ENCODE data around the gene BAZ1B.

BAZ1B gene

DNA sequence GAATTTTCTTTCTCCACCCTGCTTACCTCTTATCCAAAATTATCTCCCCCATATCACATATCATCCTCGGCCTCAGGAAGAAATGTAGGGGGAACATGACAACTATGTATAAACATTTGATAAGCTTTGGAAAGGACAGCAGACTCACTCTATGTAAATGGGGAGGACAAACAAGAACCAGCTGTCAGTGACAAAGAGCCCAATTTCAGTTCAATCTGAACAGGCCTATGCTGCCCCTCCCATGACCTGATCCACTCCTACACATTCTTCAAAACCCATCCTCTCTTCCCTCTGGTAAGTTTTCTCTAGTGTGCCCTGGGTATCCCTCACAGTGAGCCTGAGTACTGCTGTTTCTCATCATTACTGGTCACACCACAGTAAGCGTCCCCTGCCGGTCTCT lies 67.7 kb downstream of the BAZ1B start:
- DNase-seq: no peak
- Mint-ChIP-seq H3K9me3 (no peaks in the 10 kb centered on the region), H3K4me3 (no peak overlapping the region), H3K27ac (peak overlapping the region; percentile 72), H3K36me3 (ENCODE audit: low read depth) (peaks cover 68% of the 10 kb centered on the region), H3K27me3 (no peaks in the 10 kb centered on the region), H3K4me1 (peaks cover 46% of the 10 kb centered on the region)
- no peak for ATAC-seq

DNA sequence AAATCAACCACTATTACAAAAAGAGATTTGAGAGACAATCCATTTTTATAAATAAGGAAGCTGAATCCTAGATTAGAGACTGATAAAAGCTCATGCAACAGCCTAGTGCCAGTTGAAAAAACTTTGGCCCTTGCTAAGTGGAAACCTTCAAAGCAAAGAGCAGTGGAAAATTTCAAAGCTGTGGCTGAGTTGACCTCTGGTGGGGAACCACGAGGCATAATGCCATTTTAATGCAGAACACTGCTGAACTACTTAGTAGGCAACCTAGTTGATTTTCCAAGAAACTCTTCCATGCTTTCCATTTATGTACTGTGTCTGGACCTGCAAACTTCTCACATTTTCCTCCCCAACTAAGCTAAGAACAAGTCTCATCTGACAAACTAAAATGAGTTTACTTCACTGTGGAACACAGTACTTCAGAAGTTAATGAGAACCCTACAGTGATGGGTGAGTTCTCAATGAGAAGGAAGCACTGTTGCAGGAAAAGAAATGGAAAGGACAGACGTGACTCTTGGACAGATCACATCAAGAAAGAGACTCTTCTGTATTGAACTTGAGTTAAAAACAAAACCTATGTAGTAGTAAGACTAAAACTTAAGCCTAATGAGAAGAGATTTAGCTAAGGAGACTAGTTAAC lies 69.0 kb downstream of the BAZ1B start:
- Mint-ChIP-seq H3K27me3 (no peaks in the 10 kb centered on the region), H3K9me3 (no peaks in the 10 kb centered on the region), H3K4me3 (no peak overlapping the region), H3K4me1 (peaks cover 46% of the 10 kb centered on the region), H3K36me3 (ENCODE audit: low read depth) (peaks cover 71% of the 10 kb centered on the region), H3K27ac (peak overlapping the region; percentile 85)
- ATAC-seq: peak; percentile 66
- DNase-seq: no peak

DNA sequence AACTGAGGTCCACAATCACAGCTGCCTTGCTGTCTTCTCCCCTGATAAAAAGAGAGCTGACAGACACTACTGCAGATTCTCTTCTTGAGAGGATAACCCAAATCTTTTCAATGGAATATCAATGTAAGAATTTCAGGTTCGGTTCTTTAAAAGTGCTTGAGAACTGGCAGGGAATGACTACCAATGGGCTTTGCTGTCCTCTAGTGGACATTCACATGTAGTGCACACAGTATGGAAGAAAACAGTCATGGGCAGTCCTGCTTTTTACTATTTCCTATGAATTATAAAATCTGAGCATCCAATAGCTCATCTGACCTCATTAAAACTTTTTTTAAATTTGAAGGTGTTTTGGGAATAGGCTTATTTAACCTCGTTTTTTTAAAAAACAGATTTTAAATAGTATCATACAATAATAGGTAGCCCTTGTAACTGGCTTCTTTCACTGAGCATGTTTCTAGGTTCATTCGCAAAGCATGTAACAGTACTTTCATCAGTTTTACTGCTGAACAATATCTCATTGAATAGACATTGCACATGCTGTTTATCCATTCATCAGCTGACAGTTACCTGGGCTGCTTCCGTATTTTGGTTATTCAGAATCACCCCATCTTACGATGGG lies 70.2 kb downstream of the BAZ1B start:
- Mint-ChIP-seq H3K27ac (no peak overlapping the region), H3K27me3 (no peaks in the 10 kb centered on the region), H3K4me1 (peaks cover 46% of the 10 kb centered on the region), H3K4me3 (no peak overlapping the region), H3K9me3 (no peaks in the 10 kb centered on the region), H3K36me3 (ENCODE audit: low read depth) (peaks cover 70% of the 10 kb centered on the region)
- ATAC-seq: no peak
- DNase-seq: no peak

GRCh38 chr7:73449422-73449821 lies 72.7 kb downstream of the BAZ1B start:
- H3K4me1 Mint-ChIP-seq: peaks cover 39% of the 10 kb centered on the region
- DNase-seq (no peak), ATAC-seq (no peak)
- H3K27me3 Mint-ChIP-seq: no peaks in the 10 kb centered on the region
- peaks cover 71% of the 10 kb centered on the region for H3K36me3 Mint-ChIP-seq (ENCODE audit: low read depth)
- H3K27ac Mint-ChIP-seq: peak overlapping the region; percentile 39
- H3K9me3 Mint-ChIP-seq: no peaks in the 10 kb centered on the region
- no peak overlapping the region for H3K4me3 Mint-ChIP-seq

GRCh38 chr7:73448609-73449008 lies 73.5 kb downstream of the BAZ1B start:
- H3K27me3 Mint-ChIP-seq: no peaks in the 10 kb centered on the region
- no peak overlapping the region for H3K4me3 Mint-ChIP-seq
- H3K27ac Mint-ChIP-seq: no peak overlapping the region
- no peak for DNase-seq
- no peaks in the 10 kb centered on the region for H3K9me3 Mint-ChIP-seq
- no peak for ATAC-seq
- peaks cover 75% of the 10 kb centered on the region for H3K36me3 Mint-ChIP-seq (ENCODE audit: low read depth)
- peaks cover 32% of the 10 kb centered on the region for H3K4me1 Mint-ChIP-seq

DNA sequence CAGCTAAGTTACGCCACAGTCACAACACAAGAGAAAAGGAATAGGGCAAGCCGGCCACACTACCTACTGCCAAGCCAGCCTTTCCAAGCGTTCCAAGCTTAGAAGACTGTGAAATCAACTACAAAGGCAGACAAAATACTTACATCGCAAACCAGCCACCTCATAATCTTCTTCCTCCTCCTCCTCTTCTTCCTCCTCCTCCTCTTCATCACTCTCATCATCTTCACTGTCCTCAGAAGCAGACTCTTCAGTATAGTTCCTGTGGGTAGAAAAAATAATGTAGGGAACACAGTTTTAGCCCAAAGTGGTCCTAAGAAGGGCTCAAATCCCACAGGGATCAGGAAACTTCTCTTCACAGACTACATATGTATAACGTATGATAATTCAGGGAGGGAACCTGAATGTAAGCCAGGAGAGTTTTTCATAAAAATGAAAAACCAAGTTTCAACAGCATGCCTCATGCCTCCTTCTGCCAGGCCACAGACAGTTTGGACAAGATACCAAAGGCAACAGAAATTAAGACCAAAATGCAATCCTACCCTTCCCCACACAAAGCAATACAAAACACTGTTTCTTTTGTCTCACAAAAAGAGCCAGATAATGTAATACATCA lies 74.9 kb downstream of the BAZ1B start:
- peaks cover 78% of the 10 kb centered on the region for H3K36me3 Mint-ChIP-seq (ENCODE audit: low read depth)
- peak overlapping the region; percentile 3 for H3K27ac Mint-ChIP-seq
- DNase-seq (no peak), ATAC-seq (no peak)
- H3K4me1 Mint-ChIP-seq: peaks cover 20% of the 10 kb centered on the region
- no peak overlapping the region for H3K4me3 Mint-ChIP-seq
- H3K27me3 Mint-ChIP-seq: no peaks in the 10 kb centered on the region
- H3K9me3 Mint-ChIP-seq: no peaks in the 10 kb centered on the region

GRCh38 chr7:73446682-73447081 lies 75.4 kb downstream of the BAZ1B start:
- no peak for DNase-seq
- Mint-ChIP-seq H3K36me3 (ENCODE audit: low read depth) (peaks cover 79% of the 10 kb centered on the region), H3K9me3 (no peaks in the 10 kb centered on the region), H3K4me1 (peaks cover 15% of the 10 kb centered on the region), H3K27me3 (no peaks in the 10 kb centered on the region), H3K27ac (no peak overlapping the region), H3K4me3 (no peak overlapping the region)
- no peak for ATAC-seq

- DNase-seq: no peak
- no peak overlapping the region for H3K27ac Mint-ChIP-seq
- no peaks in the 10 kb centered on the region for H3K9me3 Mint-ChIP-seq
- no peaks in the 10 kb centered on the region for H3K27me3 Mint-ChIP-seq
- no peaks in the 10 kb centered on the region for H3K4me1 Mint-ChIP-seq
- no peak for ATAC-seq
- peaks cover 70% of the 10 kb centered on the region for H3K36me3 Mint-ChIP-seq (ENCODE audit: low read depth)
- no peak overlapping the region for H3K4me3 Mint-ChIP-seq
Measured at GRCh38 chr7:73443548-73444255, 78.4 kb downstream of the BAZ1B start.

DNA sequence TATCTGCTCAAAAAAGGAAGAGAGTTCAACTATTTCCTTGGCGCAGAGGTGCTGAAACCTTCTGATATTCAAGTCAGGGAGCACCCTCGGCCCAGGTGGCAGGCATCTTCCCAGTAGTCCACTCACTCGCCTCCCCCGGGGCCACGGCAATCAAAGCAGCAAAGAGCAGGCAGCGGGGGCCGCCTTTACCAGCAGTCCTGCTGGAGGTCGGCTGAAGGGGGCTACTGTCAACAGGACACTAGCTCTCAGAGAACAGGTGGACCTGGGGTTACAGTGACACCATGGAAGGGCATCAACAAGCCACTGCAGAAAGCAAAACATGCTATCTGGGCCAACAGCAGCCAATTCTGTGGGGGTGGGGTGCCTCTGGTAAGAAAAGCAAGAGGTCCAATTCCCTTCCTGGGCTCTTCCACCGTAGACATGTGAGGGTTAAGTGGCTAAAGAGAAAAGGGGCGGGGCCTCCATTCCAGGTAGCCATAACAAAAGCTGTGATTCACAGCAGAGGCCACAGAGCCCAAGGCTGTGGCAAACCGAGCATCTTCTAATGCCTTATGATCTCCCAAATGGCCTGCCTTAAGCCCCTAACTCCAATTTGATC lies 79.1 kb downstream of the BAZ1B start:
- Mint-ChIP-seq H3K4me3 (no peak overlapping the region), H3K27me3 (no peaks in the 10 kb centered on the region), H3K9me3 (no peaks in the 10 kb centered on the region), H3K36me3 (ENCODE audit: low read depth) (peaks cover 65% of the 10 kb centered on the region), H3K4me1 (no peaks in the 10 kb centered on the region), H3K27ac (no peak overlapping the region)
- no peak for DNase-seq
- ATAC-seq: no peak

DNA sequence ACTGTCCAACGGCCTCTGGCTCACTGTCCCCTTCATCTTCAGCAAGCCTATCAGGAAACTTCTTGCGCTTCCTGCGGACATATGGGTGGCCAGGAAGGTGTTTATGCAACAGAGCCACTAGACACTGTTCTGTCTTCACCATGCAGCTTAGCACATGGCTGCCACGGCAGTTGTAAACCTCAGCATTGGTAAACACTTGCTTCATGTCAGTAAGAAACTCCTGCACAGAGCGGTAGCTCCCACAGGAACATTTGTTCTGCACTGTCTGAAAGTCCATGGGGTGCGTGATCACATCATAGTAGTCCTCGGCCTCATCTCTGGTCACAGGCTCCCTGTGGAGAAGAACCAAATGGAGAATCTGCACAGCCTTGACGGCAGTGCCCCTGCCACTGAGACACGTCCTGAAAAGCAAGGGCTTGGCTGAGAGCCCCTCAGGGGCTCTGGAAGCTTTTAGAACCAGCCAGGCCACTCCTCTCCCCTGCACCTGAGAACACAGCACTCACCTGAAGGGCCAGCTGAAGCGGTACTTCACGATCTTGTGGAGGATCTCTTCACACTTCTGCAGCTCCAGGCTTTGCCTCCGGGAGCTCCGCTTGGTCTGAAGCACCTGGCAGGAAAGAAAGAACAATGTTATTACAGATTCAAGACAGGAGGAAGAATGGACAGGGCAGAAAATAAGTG lies 79.7 kb downstream of the BAZ1B start:
- no peak overlapping the region for H3K27ac Mint-ChIP-seq
- no peaks in the 10 kb centered on the region for H3K27me3 Mint-ChIP-seq
- H3K4me3 Mint-ChIP-seq: no peak overlapping the region
- DNase-seq (no peak), ATAC-seq (no peak)
- peaks cover 58% of the 10 kb centered on the region for H3K36me3 Mint-ChIP-seq (ENCODE audit: low read depth)
- H3K4me1 Mint-ChIP-seq: no peaks in the 10 kb centered on the region
- H3K9me3 Mint-ChIP-seq: no peaks in the 10 kb centered on the region

GRCh38 chr7:73439410-73439704 lies 82.7 kb downstream of the BAZ1B start:
- peak overlapping the region; percentile 17 for H3K27ac Mint-ChIP-seq
- no peaks in the 10 kb centered on the region for H3K27me3 Mint-ChIP-seq
- no peak overlapping the region for H3K4me3 Mint-ChIP-seq
- DNase-seq (no peak), ATAC-seq (no peak)
- H3K36me3 Mint-ChIP-seq (ENCODE audit: low read depth): peaks cover 32% of the 10 kb centered on the region
- peaks cover 2% of the 10 kb centered on the region for H3K4me1 Mint-ChIP-seq
- H3K9me3 Mint-ChIP-seq: no peaks in the 10 kb centered on the region

DNA sequence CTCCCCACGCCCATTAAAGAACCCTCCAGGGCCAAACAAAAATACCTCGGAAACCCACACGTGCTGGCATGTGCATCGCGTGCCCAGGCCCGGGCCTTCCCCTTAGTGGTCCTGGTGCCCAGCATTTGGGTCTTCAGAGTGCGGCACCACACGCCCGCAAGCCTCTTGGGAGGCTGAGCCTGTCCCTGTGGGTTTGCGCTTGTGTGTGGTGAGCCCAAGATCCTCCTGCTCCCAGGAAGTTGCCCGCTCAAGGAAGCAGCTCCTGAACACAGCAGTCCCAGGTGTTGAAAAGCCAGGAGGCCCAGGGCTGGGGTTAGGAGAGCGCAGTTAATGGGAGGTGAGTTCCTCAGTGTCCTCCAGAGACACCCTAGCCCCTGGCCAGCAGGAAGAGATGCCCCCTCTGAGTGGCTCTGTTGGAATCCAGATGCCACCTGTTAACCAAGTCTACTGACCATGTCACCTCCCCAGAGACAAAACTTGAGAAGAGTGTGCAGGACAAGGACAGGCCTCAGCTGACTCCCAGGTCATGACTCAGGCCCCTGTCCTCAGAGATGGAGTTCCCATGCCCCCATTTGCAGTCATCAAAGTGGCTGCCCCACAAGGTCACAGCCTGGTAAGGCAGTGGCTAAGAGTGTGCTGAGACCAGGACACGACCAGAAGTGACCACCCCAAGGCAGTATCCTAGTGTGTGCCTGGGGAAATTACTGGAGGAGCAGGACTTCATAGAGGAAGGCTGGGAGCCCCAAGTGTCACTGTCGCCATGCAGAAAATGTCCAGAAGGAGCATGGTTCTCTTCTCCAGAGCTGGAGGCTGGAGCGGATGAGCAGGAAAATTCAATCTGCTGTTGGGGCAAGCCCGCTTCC lies 83.3 kb downstream of the BAZ1B start:
- ATAC-seq: peak; percentile 18

DNA sequence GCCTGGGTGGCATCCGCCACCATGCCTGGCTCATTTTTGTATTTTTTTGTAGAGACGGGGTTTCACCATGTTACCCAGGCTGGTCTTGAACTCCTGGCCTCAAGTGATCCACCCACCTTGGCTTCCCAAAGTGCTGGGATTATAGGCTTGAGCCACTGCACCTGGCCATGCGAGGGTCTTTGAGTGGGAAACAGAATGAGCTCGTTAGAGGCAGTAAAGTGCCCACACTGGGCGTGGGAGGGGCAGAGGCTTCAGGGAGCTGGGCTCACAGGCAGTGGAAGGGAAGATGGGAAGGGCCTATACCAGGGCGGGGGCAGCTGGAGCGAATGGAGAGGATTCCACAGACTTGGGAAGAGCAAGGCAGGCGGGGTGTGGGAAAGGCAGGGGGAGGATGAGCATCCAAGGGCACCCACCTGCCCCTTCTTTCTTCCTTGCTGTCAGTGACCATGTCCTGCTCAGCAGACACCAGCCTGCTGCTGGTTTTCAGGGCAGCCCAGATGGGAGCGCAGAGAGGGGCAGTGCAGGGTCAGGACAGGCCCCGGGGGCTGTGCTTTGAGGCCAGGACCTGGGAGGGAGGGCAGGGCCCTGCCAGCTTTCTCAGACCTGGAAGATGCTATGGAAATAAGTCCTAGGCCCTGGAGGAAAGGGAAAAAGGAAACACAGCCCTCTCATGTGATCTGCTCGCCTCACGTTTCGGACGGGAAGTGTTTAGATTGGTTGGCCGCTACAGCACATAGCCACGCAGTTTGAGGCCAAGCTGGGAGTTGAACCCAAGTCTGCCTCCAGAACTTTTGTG lies 84.3 kb downstream of the BAZ1B start:
- no peak for DNase-seq
- no peak for ATAC-seq
- Mint-ChIP-seq H3K9me3 (no peaks in the 10 kb centered on the region), H3K4me1 (peaks cover 3% of the 10 kb centered on the region), H3K36me3 (ENCODE audit: low read depth) (peaks cover 25% of the 10 kb centered on the region), H3K4me3 (no peak overlapping the region), H3K27ac (no peak overlapping the region), H3K27me3 (no peaks in the 10 kb centered on the region)

More for the DNA sequence above, 83.3 kb downstream of the BAZ1B start:
- H3K9me3 Mint-ChIP-seq: no peaks in the 10 kb centered on the region
- peaks cover 27% of the 10 kb centered on the region for H3K36me3 Mint-ChIP-seq (ENCODE audit: low read depth)
- H3K4me1 Mint-ChIP-seq: peaks cover 2% of the 10 kb centered on the region
- no peak overlapping the region for H3K4me3 Mint-ChIP-seq
- H3K27ac Mint-ChIP-seq: no peak overlapping the region
- no peaks in the 10 kb centered on the region for H3K27me3 Mint-ChIP-seq
- DNase-seq: no peak

Measured in activated naive CD8-positive, alpha-beta T cell treated with anti-CD3 and anti-CD28 coated beads, Interleukin-2, amount 50 U/mL, for 24 hours (primary cell).